ENCODE results near the gene KCNQ2. TPM values are rescaled to one million over a fixed set of nuclear protein-coding genes. Genes with fewer than 3 reads are reported as not detected.

The KCNQ2 gene
- total RNA-seq, 1 experiment from 2014 or later = not detected

- peak; percentile 61 for DNase-seq (ENCODE audit: low read depth)
These were observed 37.7 kb downstream of the KCNQ2 start for GRCh38 chr20:63434599-63435378.

DNA sequence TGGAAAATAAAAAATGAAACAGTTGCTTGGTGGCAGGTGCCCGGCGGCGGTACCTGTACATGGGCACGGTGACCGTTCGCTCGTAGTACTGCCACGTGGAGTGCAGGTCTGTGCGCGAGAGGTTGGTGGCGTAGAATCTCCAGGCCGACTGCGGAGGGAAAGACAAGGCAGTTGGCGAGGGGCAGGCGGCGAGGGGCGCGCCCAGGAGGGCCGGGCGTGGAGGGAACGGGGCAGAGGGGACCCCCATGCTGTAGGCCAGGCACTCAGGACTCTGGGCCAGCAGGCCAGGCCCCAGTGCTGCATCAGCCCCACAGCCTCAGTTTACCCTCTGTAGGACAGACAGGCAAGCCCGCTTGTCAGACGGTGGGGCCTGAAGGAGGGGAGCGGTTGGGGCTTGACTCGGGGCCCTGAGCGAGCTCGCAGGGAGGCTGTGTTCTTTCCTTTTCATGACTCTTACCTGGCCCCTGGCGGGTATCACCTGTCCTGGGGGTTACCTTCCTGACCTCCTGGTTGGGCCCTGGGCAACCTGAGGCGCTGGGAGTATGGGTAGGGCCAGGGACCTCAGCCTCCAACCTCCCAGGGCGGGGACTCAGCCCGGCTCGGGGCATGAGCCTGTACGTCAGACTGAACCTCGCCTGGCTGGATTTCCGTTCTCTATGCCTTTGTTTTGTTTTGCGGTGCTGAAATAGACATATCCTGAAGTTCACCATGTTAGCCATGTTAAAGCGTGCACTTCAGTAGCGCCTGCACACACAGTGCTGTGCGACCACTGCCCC lies 38.5 kb downstream of the KCNQ2 start:
- DNase-seq (ENCODE audit: low read depth) = no peak

- no peak for DNase-seq (ENCODE audit: low read depth)
These were observed 39.1 kb downstream of the KCNQ2 start for GRCh38 chr20:63433351-63433750.

- no peak for DNase-seq (ENCODE audit: low read depth)
These were observed 39.7 kb downstream of the KCNQ2 start for GRCh38 chr20:63432577-63433325.

DNA sequence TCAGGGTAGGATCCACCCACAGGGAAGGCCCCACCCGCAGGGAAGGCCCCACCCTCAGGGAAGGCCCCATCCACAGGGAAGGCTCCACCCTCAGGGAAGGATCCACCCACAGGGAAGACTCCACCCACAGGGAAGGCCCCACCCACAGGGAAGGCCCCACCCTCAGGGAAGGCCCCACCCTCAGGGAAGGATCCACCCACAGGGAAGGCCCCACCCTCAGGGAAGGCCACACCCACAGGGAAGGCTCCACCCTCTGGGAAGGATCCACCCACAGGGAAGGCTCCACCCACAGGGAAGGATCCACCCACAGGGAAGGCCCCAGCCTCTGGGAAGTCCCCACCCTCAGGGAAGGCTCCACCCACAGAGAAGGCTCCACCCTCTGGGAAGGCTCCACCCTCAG lies 40.5 kb downstream of the KCNQ2 start:
- DNase-seq (ENCODE audit: low read depth) = no peak

- DNase-seq (ENCODE audit: low read depth) = no peak
These were observed 41.6 kb downstream of the KCNQ2 start for GRCh38 chr20:63430891-63431290.

- no peak for DNase-seq (ENCODE audit: low read depth)
These were observed 42.5 kb downstream of the KCNQ2 start for GRCh38 chr20:63429992-63430391.

DNA sequence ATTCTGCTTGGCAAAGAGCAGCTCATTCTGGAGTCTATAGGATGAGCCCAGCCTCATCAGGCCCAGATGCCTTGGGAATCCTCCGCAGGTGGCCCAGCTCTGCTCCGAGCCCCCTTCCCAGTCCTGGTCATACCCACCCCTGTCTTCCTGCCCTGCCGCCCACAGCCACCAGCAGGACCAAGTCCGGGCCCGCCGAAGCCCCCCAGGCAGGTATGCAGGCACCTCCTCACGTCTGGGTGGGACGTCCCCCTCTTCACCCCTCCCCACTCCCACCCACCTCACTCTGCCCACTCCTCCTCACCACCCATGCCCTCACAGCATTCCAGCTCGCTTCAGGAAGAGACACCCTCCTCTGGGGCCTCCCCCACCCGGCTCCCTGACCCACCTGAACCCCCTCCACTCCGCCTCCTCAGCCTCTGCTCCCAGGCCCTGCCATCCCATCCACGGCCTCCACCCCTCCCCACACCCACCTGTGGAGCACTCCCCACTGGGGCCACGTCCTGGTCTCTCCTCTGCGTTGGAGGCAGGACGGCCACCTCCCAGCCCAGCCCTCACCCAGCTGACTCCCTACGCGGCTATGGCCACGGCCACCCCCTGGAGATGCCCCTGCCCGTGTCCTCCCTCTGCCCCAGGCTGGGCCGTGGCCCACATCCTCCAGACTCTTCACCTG lies 43.4 kb downstream of the KCNQ2 start:
- no peak for DNase-seq (ENCODE audit: low read depth)

- DNase-seq (ENCODE audit: low read depth) = no peak
These were observed 44.6 kb downstream of the KCNQ2 start for GRCh38 chr20:63427724-63428330.

- no peak for DNase-seq (ENCODE audit: low read depth)
These were observed 45.2 kb downstream of the KCNQ2 start for GRCh38 chr20:63427206-63427605.

GRCh38 chr20:63425846-63426485 lies 46.5 kb downstream of the KCNQ2 start:
- DNase-seq (ENCODE audit: low read depth) = no peak

GRCh38 chr20:63424613-63425012 lies 47.8 kb downstream of the KCNQ2 start:
- DNase-seq (ENCODE audit: low read depth) = no peak

- DNase-seq (ENCODE audit: low read depth) = no peak
These were observed 48.7 kb downstream of the KCNQ2 start for GRCh38 chr20:63423751-63424150.

GRCh38 chr20:63422653-63423052 lies 49.8 kb downstream of the KCNQ2 start:
- DNase-seq (ENCODE audit: low read depth) = no peak

DNA sequence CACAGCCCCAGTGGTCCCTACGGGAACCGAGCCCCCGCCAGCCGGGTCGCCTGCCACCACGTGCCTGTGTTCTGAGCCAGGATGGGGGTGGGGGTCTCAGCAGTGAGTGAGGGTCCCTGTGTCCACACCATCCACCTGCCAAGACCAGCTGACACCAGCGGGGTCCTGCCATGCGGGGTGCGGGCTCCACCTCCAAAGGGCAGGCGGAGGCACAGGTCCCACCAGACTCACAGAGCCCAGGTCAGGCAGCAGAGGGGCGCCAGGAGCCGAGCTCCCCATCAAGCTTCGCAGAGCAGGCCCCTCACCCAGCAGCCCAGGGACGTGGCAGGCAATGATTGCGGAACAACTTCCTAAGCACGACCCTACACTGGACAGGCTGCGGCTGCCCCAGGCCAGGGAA lies 50.5 kb downstream of the KCNQ2 start:
- DNase-seq (ENCODE audit: low read depth) = no peak

DNA sequence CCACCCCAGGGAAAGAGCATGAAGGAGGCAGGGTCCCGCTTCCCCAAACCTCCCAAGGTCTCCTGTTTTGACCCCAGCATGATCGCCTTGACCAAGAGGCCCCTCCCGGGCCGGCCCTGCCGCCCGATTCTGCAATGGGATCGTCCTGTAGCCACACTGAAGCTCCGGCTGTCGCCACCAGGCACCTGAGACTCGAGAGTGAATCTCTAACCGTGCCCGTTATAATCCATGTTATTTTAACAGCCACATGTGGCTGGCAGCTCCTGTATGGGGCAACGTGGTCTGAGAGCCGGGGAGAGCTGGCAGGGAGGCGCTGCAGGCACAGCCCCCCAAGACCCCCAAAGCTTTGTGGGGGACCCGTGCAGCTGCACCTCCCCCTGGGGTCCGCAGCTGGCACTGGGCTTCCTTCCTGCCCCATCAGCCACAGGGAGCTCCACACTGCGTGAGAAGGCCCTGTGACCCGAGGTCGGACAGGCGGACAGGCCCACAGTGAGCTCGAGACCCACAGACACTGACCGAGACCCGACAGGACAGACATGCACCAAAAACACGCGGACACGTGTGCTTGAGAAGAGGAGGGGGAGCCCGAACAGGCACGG lies 51.3 kb downstream of the KCNQ2 start:
- DNase-seq (ENCODE audit: low read depth) = no peak

- DNase-seq (ENCODE audit: low read depth) = no peak
These were observed 51.9 kb downstream of the KCNQ2 start for GRCh38 chr20:63420359-63421093.

GRCh38 chr20:63419299-63419698 lies 53.2 kb downstream of the KCNQ2 start:
- DNase-seq (ENCODE audit: low read depth) = no peak

- no peak for DNase-seq (ENCODE audit: low read depth)
These were observed 53.8 kb downstream of the KCNQ2 start for GRCh38 chr20:63418617-63419016.

DNA sequence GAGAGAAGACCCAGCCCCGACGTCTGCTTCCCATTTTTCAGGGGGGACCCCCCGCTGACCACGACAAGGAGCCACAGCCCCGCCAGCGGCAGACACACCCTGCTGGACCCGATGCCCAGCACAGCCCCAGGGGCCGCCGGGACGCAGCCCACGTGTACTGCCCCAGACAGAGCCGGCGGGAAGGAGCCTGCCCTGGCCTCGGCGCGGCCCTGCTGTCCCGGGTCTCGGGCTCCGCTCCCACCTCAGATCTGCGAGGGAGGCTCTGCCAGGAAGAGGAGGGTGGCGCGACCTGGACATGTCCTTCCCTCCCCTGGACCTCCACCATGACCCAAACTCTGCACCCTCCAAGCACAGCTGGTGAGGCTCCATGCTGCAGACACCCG lies 54.7 kb downstream of the KCNQ2 start:
- DNase-seq (ENCODE audit: low read depth) = no peak

Data from M059J (cell line).